Pericardium fibroblast (primary cell): ENCODE results near the gene ROBO4. TPM values are rescaled to one million over a fixed set of nuclear protein-coding genes. Genes with fewer than 3 reads are reported as not detected.

ENCODE experiments used
- total RNA-seq: library from RNA; depleted of rRNA; stranded (reverse); fragments of >200 nt; gene quantifications from 2 replicates; pipeline ENCODE4 v1.2.3, GENCODE V29; 2015

Gene ROBO4
- 4.3 and 13.4 TPM in 2 replicates for total RNA-seq

DNA sequence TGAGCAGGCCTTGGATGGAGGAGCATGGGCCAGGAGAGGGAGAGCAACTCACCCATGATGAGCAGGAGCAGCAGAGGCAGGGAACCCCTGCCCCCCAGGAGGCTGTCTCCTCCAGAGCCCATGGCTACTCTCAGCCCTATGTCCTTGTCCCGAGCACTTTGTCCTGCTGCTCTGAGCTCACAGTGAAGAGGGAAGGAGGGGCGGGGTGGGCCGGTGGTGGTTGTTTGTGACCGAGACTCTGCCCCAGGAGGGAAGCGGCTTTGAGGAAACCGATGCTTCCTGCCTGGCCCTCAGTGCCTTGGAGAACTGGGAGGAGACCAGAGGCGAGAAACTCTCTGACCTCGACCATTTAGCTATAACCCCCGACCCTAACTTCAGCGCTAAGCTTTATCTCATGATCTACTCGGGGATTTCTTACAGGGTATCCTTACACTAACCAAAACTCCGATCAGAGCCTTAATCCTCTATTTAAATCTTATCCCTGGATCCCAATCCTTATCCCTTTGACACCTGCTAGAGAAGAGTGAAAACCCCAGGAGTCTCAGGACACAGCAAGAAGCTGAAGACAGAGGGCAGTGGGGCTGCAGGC lies at the start of gene ROBO4:
ROBO4 (minus strand) TSS at position 192 of the 589 bp plus-strand sequence; CDS start at position 122, 70 bp downstream.

DNA sequence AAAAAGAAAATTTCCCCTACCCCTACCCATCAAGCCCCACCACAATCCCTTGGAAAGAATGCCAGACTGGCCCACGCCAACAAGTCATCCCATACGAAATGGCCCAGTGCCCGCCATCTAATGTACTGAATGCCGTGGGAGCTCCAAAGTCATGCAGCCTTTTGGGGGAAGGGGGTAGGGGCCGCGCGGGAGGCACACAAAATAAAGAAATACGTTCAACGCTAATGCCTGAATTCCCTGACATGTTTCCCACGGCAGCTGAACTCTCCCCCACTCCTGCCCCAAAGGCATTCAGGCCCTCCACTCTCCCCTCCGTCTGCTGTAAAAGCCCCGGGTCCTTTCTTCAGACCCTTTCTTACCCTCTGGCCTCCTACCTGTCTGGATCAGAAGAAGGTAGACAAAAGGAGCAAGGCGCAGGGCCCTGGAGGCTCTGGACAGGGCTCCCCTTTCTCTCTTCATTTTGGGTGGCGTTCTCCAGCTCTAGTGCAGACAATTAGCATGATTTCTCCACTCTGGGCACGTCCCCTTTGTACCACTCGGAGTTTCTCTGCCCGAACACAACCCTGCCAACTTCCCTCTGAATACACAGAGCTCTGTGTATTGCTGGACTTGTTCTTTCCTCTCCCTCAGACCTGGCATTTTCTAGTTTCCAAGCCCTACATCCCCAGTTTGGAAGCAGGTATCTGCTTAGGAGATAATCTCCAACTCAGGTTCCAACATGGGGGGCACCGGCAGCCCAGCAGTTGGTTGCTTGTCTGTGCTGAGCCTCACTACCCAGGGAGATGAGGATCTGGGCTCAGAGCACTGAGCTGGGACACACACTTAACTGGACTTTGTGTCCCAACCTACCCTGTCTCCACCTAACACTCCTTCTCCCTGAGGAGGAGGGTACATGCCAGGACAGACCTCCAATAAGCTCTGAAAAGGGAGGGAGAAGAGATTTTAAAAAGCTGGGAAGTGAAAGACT lies 38.2 kb upstream of the ROBO4 start, which contains the start of gene HEPACAM:
HEPACAM (minus strand) TSS at position 500 of the 967 bp plus-strand sequence; CDS start at position 459, 41 bp downstream.

GRCh38 chr11:124918950-124919349 lies 21.3 kb upstream of the ROBO4 start, which contains the start of gene HEPN1:
TSS of gene HEPN1 (plus strand) at chr11:124919250.

GRCh38 chr11:124865181-124865901 lies 32.3 kb downstream of the ROBO4 start, which contains the start of gene ROBO3:
TSS of gene ROBO3 (plus strand) at chr11:124865432. CDS start at chr11:124865578, 146 bp downstream.

Other genes starting within 250 kb of the ROBO4 start
- 20.9 and 25.6 TPM in 2 replicates for gene SIAE, start 224.1 kb downstream of the ROBO4 start, total RNA-seq
- 1.4 and 9.1 TPM in 2 replicates for gene SPA17, start 224.0 kb downstream of the ROBO4 start, total RNA-seq
- 6.6 TPM in 1 of 2 replicates, not detected in the other for gene NRGN, start 157.9 kb downstream of the ROBO4 start, total RNA-seq
- not detected in 2 replicates for gene VSIG2, start 145.6 kb downstream of the ROBO4 start, total RNA-seq
- gene ESAM, start 135.6 kb downstream of the ROBO4 start, total RNA-seq, result 0.35 and 6.4 TPM in 2 replicates
- 6.5 and 9.0 TPM in 2 replicates for gene MSANTD2, start 97.5 kb downstream of the ROBO4 start, total RNA-seq
- gene ROBO3, start 32.4 kb downstream of the ROBO4 start, total RNA-seq, result 16.0 and 36.2 TPM in 2 replicates
- not detected in 2 replicates for gene HEPN1, start 21.4 kb upstream of the ROBO4 start, total RNA-seq
- gene HEPACAM, start 38.2 kb upstream of the ROBO4 start, total RNA-seq, result not detected in 2 replicates
- gene CCDC15, start 56.3 kb upstream of the ROBO4 start, total RNA-seq, result 1.0 and 1.1 TPM in 2 replicates
- 0.17 and 0.70 TPM in 2 replicates for gene SLC37A2, start 165.4 kb upstream of the ROBO4 start, total RNA-seq
- 19.9 and 22.1 TPM in 2 replicates for gene TMEM218, start 213.8 kb upstream of the ROBO4 start, total RNA-seq